Esophagus squamous epithelium (tissue), 5 donors: ENCODE measurements around the gene SLC41A3. TPM values are rescaled to one million over a fixed set of nuclear protein-coding genes. Genes with fewer than 3 reads are reported as not detected.
"Not testable (repeated sequence)": the region's sequence is repeated elsewhere in the genome, so short reads cannot be mapped to it uniquely, and the experiment has no call there.

Experiments
- DNase-seq: peaks from one replicate; lab custom pipeline; 2025; lab: John Stamatoyannopoulos, UW
- H3K27ac ChIP-seq, 4 donors: fragments of 200-600 bp; sonication (generic); one replicate each; pipeline ENCODE4 v1.5.1; 2016 to 2019; ENCODE audit warnings: mild to moderate bottlenecking in 1 of 4
- H3K27me3 ChIP-seq, 4 donors: fragments of 200-600 bp; sonication (generic); 1 replicate in 3 of 4; 2 replicates in 1 of 4; pipeline versions ENCODE4 v1.5.1 to v1.6.0; 2017 to 2021; ENCODE audit warnings: antibody characterized with exemption in 1 of 4
- H3K36me3 ChIP-seq, 3 donors: fragments of 200-600 bp; sonication (generic); one replicate each; pipeline ENCODE4 v1.5.1; 2016 to 2019
- H3K4me1 ChIP-seq, 3 donors: fragments of 200-600 bp; sonication (generic); one replicate each; pipeline ENCODE4 v1.5.1; 2017 to 2019
- H3K4me3 ChIP-seq, 4 donors: fragments of 200-600 bp; sonication (generic); 1 replicate in 3 of 4; 2 replicates in 1 of 4; pipeline ENCODE4 v1.5.1; 2016 to 2019; ENCODE audit warnings: mild to moderate bottlenecking in 2 of 4, moderate library complexity in 1 of 4
- H3K9me3 ChIP-seq, 3 donors: fragments of 200-600 bp; sonication (generic); one replicate each; pipeline ENCODE4 v1.5.1; 2016 to 2019
- CTCF ChIP-seq, 6 experiments: fragments of 450-650 bp in 4 of 6; fragments of 200-600 bp in 2 of 6; sonication (generic) in 2 of 6; IDR thresholded peaks; one replicate each; pipeline ENCODE4 v1.5.1; 2016 to 2019; ENCODE audit warnings: antibody characterized with exemption in 6 of 6, mild to moderate bottlenecking in 4 of 6, moderate library complexity in 4 of 6
- POLR2A ChIP-seq, 4 donors: fragments of 450-650 bp; IDR thresholded peaks; one replicate each; pipeline ENCODE4 v1.6.1; 2017; ENCODE audit warnings: antibody characterized with exemption in 4 of 4, mild to moderate bottlenecking in 4 of 4, moderate library complexity in 3 of 4
- WGBS, 2 donors: methylation state at CpG; one replicate each; pipeline ENCODE4 v1.1.5; 2018; 5-methylcytosine and 5-hydroxymethylcytosine counted together
- intact Hi-C: fragments of 100-400 bp; cut with DNase I; formaldehyde crosslinking; loops from one replicate; pipeline ENCODE4 v1.15.0; 2022
- total RNA-seq, 4 donors: library from RNA; depleted of rRNA; stranded (reverse); fragments of >200 nt; gene quantifications; one replicate each; pipeline ENCODE4 v1.1.0, GENCODE V29; 2016
- donor health status: DM: yes; HTN: yes; CAD: no.

The SLC41A3 gene
- total RNA-seq, 4 donors from 2014 or later: 17.7 to 46.5 (median 20.4) TPM

DNA sequence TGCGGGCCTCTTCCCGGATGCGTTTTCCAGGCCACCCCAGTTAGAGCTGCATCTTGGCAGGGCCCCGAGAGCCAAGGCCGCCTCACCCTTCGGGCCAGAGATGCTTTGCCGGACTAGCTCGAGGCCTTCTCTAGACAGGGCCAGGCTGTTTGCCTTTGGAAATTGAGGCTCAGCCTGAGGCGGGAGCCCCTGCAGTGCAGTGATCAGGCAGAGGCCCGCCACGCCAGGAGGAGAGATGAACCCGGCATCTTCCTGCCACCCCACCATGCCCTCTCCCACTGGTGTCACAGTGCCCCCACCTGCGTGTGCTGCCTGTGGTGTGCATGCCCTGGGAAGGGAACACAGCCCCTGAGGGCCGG, 123.9 kb downstream of the SLC41A3 start:
- WGBS, 2 donors: 100% methylated on average over 1 of the region's 14 CpGs; no CpG with 5 or more reads in 1 of the 2 donors
- H3K4me3 ChIP-seq: no peak overlapping the region
- H3K27ac ChIP-seq: no peak overlapping the region
- intact Hi-C loops: no loop called here
- H3K4me1 ChIP-seq: peaks cover 0 to 10% (median 0%) of the 10 kb centered on the region in 3 donors
- no peak for TF ChIP-seq CTCF (IDR thresholded peaks at IDR 0.05)
- TF ChIP-seq POLR2A (IDR thresholded peaks at IDR 0.05): no peak
- H3K27me3 ChIP-seq: peaks cover 0 to 78% (median 2%) of the 10 kb centered on the region in 4 donors
- no peaks in the 10 kb centered on the region for H3K36me3 ChIP-seq
- DNase-seq: no peak
- no peaks in the 10 kb centered on the region for H3K9me3 ChIP-seq

GRCh38 chr3:125959317-125960065, 124.4 kb downstream of the SLC41A3 start:
- 95% methylated on average over 13 of the region's 39 CpGs; no CpG with 5 or more reads in 1 of the 2 donors for WGBS, 2 donors
- Histone ChIP-seq H3K9me3 (no peaks in the 10 kb centered on the region), H3K4me3 (no peak overlapping the region), H3K36me3 (no peaks in the 10 kb centered on the region), H3K4me1 (peaks cover 0 to 10% (median 0%) of the 10 kb centered on the region in 3 donors), H3K27ac (no peak overlapping the region), H3K27me3 (peaks cover 0 to 77% (median 2%) of the 10 kb centered on the region in 4 donors)
- no peak for TF ChIP-seq CTCF (IDR thresholded peaks at IDR 0.05)
- TF ChIP-seq POLR2A (IDR thresholded peaks at IDR 0.05): no peak
- intact Hi-C loops: no loop called here
- DNase-seq: no peak

DNA sequence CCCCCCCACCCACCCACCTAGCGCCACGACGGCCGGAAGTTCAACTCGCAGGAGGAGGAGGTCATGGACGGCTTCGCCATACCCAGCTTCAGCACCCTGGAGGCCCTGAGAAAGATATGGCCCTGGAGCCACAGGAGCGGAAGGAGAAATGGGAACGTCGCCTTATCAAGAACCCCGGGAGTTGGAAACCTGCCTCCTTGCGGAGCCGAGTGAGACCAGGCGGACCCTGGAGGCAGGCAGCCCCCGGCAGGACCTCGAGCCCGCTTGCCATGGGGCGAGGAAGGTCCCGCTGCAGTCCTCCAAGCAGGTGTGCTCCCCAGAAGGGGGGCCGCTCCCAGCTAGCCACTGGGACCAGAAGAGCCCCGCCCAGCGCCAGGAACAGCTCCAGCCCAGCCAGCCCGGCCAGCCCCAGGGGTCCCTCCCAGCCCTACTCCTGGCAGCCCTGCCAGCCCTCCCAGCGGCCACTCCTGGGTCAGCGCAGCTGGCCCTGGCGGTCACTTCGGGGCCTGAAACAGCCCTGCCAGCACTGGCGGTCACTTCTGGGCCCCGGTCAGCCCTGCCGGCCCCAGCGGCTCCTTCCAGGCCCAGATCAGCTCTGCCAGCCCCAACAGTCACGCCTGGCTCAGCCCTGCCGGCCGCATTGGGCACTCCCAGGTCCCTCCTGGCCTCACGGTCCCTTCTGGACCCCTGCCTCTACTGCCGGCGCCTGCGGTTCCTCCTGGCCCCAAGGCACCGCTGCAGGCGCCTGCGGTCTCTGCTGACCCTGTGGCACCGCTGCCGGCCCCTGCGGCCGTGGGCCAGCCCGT, 125.2 kb downstream of the SLC41A3 start:
- intact Hi-C loops: no loop called here
- Histone ChIP-seq H3K36me3 (no peaks in the 10 kb centered on the region), H3K4me1 (peaks cover 0 to 10% (median 0%) of the 10 kb centered on the region in 3 donors), H3K4me3 (peak overlapping the region in 3 of 4 donors; percentile 12 to 55 (median 40)), H3K9me3 (no peaks in the 10 kb centered on the region), H3K27me3 (peaks cover 0 to 72% (median 2%) of the 10 kb centered on the region in 4 donors), H3K27ac (no peak overlapping the region)
- 85% methylated on average over 21 of the region's 46 CpGs; no CpG with 5 or more reads in 1 of the 2 donors for WGBS, 2 donors
- DNase-seq: no peak
- TF ChIP-seq POLR2A (IDR thresholded peaks at IDR 0.05) (no peak), CTCF (IDR thresholded peaks at IDR 0.05) (no peak)

DNA sequence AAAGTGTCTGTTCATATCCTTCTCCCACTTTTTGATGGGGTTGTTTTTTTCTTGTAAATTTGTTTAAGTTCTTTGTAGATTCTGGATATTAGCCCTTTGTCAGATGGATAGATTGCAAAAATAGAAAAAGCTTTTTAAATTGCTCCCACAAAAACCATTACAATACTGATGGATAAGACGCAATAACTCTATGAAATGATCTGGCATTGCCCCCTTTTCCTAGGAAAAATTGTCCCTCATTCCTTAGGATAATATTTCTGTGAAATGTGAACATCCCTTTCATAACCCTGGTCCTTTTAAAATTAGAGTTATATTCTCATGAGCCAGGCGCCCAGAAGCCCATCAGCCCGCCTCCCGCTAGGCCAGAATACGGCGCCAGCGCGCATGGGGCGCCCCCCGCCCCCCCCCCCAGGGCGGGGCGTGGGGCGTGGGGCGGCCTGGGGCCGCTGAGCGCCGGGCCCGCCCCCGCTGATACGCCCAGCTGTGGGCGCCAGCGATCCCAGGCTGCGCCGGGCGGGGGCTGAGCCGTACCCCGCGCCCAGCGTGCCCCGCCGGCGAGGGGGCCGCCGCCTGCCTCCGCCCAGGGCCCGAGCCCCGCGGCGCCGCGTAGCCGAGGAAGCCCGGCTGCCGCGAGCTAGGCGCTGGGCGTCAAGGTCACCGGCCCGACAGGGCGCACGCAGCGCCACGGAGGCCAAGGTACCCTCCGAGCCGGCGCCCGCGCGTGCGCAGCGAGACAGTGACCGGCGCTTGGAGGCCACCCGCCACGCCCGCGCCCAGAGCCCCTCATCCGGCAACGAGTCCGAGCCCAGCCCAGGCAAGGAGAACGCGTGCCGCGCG, 126.0 kb downstream of the SLC41A3 start:
- DNase-seq: no peak
- Histone ChIP-seq H3K27ac (no peak overlapping the region), H3K36me3 (no peaks in the 10 kb centered on the region), H3K27me3 (peaks cover 0 to 69% (median 2%) of the 10 kb centered on the region in 4 donors), H3K4me1 (peaks cover 0 to 10% (median 0%) of the 10 kb centered on the region in 3 donors), H3K9me3 (no peaks in the 10 kb centered on the region), H3K4me3 (peak overlapping the region in 3 of 4 donors; percentile 12 to 55 (median 40))
- intact Hi-C loops: no loop called here
- WGBS, 2 donors: 30 to 44% methylated on average over 1 to 3 of the region's 75 CpGs
- TF ChIP-seq CTCF (IDR thresholded peaks at IDR 0.05) (no peak), POLR2A (IDR thresholded peaks at IDR 0.05) (no peak)

DNA sequence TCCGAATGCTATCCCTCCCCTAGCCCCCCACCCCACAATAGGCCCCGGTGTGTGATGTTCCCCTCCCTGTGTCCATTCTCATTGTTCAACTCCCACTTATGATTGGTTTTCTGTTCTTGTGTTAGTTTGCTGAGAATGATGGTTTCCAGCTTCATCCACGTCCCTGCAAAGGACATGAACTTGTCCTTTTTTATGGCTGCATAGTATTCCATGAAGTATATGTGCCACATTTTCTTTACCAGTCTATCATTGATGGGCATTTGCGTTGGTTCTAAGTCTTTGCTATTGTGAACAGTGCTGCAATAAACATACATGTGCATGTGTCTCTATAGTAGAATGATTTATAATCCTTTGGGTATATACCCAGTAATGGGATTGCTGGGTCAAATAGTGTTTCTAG, 126.9 kb downstream of the SLC41A3 start:
- H3K9me3 ChIP-seq, H3K27ac ChIP-seq, DNase-seq, H3K36me3 ChIP-seq, intact Hi-C loops, H3K4me3 ChIP-seq, H3K4me1 ChIP-seq: not testable (repeated sequence)
- H3K27me3 ChIP-seq: peaks cover 0 to 63% (median 2%) of the 10 kb centered on the region in 4 donors
- 90 to 93% methylated on average over 4 of the region's 4 CpGs for whole genome bisulfite sequencing, 2 donors
